Astrocyte (in vitro differentiated cells and primary cell): ENCODE measurements around the gene LAG3. TPM values are rescaled to one million over a fixed set of nuclear protein-coding genes. Genes with fewer than 3 reads are reported as not detected.

Experiments
- DNase-seq: peaks from one replicate; pipeline ENCODE4 v3.0.0-alpha.2; 2010; ENCODE audit warnings: low read depth
- FAIRE-seq: peaks from 2 replicates; lab custom pipeline; 2011; peaks lifted over from hg19 to GRCh38; lab: Jason Lieb, UNC
- H2AFZ ChIP-seq: 2 replicates; pipeline ENCODE4 v1.6.0; 2012; ENCODE audit warnings: low read depth, low read length, inconsistent platforms
- H3K27ac ChIP-seq: 2 replicates; pipeline ENCODE4 v1.5.1; 2011; ENCODE audit warnings: low read depth, low read length, inconsistent platforms
- H3K27me3 ChIP-seq: 2 replicates; pipeline ENCODE4 v1.6.0; 2011; ENCODE audit warnings: low read length, inconsistent platforms; ENCODE audit not compliant: insufficient read depth
- H3K36me3 ChIP-seq: 2 replicates; pipeline ENCODE4 v1.5.1; 2011; ENCODE audit warnings: low read length, inconsistent platforms; ENCODE audit not compliant: insufficient read depth
- H3K4me1 ChIP-seq: 2 replicates; pipeline ENCODE4 v1.5.1; 2011; ENCODE audit warnings: low read length, inconsistent platforms; ENCODE audit not compliant: insufficient read depth
- H3K4me2 ChIP-seq: 2 replicates; pipeline ENCODE4 v1.6.0; 2012; ENCODE audit warnings: low read length, inconsistent platforms
- H3K4me3 ChIP-seq: 2 replicates; pipeline ENCODE4 v1.5.1; 2011; ENCODE audit warnings: low read depth, mild to moderate bottlenecking, low read length, inconsistent platforms; ENCODE audit not compliant: insufficient read depth
- H3K79me2 ChIP-seq: 2 replicates; pipeline ENCODE4 v1.6.0; 2012; ENCODE audit warnings: mild to moderate bottlenecking, low read length, inconsistent platforms; ENCODE audit not compliant: insufficient read depth
- H3K9ac ChIP-seq: 2 replicates; pipeline ENCODE4 v1.6.0; 2012; ENCODE audit warnings: mild to moderate bottlenecking, low read length, inconsistent platforms
- H3K9me3 ChIP-seq: 2 replicates; pipeline ENCODE4 v1.5.1; 2012; ENCODE audit warnings: low read depth, mild to moderate bottlenecking, low read length, inconsistent platforms; ENCODE audit not compliant: insufficient read depth
- H4K20me1 ChIP-seq: 2 replicates; pipeline ENCODE4 v1.6.0; 2012; ENCODE audit warnings: low read length, inconsistent platforms; ENCODE audit not compliant: insufficient read depth
- H3K27ac Mint-ChIP-seq: one replicate; pipeline ENCODE4 v1.8.0; 2021; ENCODE audit warnings: mild to moderate bottlenecking, mixed read lengths; ENCODE audit not compliant: unreplicated experiment
- H3K27me3 Mint-ChIP-seq: one replicate; pipeline ENCODE4 v1.8.0; 2021; ENCODE audit warnings: low read depth, mixed read lengths; ENCODE audit not compliant: unreplicated experiment
- H3K36me3 Mint-ChIP-seq: one replicate; pipeline ENCODE4 v1.8.0; 2021; ENCODE audit warnings: low read depth, mixed read lengths; ENCODE audit not compliant: unreplicated experiment
- H3K4me1 Mint-ChIP-seq: one replicate; pipeline ENCODE4 v1.8.0; 2021; ENCODE audit warnings: low read depth, mixed read lengths; ENCODE audit not compliant: unreplicated experiment
- H3K4me3 Mint-ChIP-seq: one replicate; pipeline ENCODE4 v1.8.0; 2021; ENCODE audit warnings: mild to moderate bottlenecking, moderate library complexity, mixed read lengths; ENCODE audit not compliant: unreplicated experiment
- H3K9me3 Mint-ChIP-seq: one replicate; pipeline ENCODE4 v1.8.0; 2021; ENCODE audit warnings: mild to moderate bottlenecking, mixed read lengths; ENCODE audit not compliant: unreplicated experiment
- EZH2 ChIP-seq: IDR thresholded peaks from 2 replicates; pipeline ENCODE4 v1.6.1; 2012; ENCODE audit warnings: mild to moderate bottlenecking, low read length, inconsistent platforms; ENCODE audit not compliant: insufficient read depth
- total RNA-seq: library from RNA; stranded (reverse); gene quantifications from 2 replicates; pipeline ENCODE4 v1.2.1, GENCODE V29; 2021
- TF ChIP-seq, protein P1 (sequence below): IDR thresholded peaks from 2 replicates; pipeline ENCODE4 v1.5.1; 2011; ENCODE audit warnings: low read depth, mild to moderate bottlenecking, inconsistent platforms, low read length, moderate library complexity; ENCODE audit not compliant: insufficient read depth

LAG3 gene
- total RNA-seq, 1 donor from 2014 or later: 2.0 TPM

DNA sequence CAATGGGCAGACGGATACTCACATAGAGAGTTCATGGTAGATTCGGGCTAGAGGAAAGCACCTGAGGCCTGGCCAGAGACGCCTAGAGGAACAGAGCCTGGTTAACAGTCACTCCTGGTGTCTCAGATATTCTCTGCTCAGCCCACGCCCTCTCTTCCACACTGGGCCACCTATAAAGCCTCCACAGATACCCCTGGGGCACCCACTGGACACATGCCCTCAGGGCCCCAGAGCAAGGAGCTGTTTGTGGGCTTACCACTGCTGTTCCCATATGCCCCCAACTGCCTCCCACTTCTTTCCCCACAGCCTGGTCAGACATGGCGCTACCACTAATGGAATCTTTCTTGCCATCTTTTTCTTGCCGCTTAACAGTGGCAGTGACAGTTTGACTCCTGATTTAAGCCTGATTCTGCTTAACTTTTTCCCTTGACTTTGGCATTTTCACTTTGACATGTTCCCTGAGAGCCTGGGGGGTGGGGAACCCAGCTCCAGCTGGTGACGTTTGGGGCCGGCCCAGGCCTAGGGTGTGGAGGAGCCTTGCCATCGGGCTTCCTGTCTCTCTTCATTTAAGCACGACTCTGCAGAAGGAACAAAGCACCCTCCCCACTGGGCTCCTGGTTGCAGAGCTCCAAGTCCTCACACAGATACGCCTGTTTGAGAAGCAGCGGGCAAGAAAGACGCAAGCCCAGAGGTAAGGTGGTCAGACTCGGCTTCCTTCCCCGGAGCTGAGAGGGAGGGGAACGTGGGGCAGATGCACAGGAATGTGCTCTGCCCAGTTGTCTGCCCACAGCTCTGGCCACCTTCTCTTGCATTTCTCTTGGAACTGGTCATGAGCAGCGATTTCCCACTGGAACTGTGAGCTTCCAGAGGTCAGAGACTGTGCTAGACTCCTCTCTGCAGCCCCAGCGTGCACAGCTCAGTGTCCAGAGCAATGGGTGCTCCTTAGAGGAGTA, 16.9 kb downstream of the LAG3 start, which contains the start of gene CD4:
TSS of gene CD4 (plus strand) at position 557 of the 953 bp plus-strand sequence. CDS start 10,611 bp downstream, outside the sequence.
- no peak within 1 kb of the TSS for H3K9ac ChIP-seq
- Mint-ChIP-seq H3K9me3 (no peaks in the 10 kb centered on the region), H3K36me3 (no peaks in the 10 kb centered on the region), H3K27ac (no peak within 1 kb of the TSS), H3K4me1 (peaks cover 15% of the 10 kb centered on the region), H3K27me3 (peaks cover 28% of the 10 kb centered on the region), H3K4me3 (no peak within 1 kb of the TSS)
- TF ChIP-seq, protein P1, sequence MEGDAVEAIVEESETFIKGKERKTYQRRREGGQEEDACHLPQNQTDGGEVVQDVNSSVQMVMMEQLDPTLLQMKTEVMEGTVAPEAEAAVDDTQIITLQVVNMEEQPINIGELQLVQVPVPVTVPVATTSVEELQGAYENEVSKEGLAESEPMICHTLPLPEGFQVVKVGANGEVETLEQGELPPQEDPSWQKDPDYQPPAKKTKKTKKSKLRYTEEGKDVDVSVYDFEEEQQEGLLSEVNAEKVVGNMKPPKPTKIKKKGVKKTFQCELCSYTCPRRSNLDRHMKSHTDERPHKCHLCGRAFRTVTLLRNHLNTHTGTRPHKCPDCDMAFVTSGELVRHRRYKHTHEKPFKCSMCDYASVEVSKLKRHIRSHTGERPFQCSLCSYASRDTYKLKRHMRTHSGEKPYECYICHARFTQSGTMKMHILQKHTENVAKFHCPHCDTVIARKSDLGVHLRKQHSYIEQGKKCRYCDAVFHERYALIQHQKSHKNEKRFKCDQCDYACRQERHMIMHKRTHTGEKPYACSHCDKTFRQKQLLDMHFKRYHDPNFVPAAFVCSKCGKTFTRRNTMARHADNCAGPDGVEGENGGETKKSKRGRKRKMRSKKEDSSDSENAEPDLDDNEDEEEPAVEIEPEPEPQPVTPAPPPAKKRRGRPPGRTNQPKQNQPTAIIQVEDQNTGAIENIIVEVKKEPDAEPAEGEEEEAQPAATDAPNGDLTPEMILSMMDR: no peak
- no peak for TF ChIP-seq EZH2
- H3K4me2 ChIP-seq: no peak within 1 kb of the TSS
- no peak within 1 kb of the TSS for H2AFZ ChIP-seq
- H3K27me3 ChIP-seq: no peaks in the 10 kb centered on the region
- H3K36me3 ChIP-seq: no peaks in the 10 kb centered on the region
- no peaks in the 10 kb centered on the region for H4K20me1 ChIP-seq
- H3K79me2 ChIP-seq: no peaks in the 10 kb centered on the region
- H3K9me3 ChIP-seq: no peaks in the 10 kb centered on the region
- no peak within 1 kb of the TSS for H3K27ac ChIP-seq
- DNase-seq (no peak), FAIRE-seq (no peak)
- peaks cover 9% of the 10 kb centered on the region for H3K4me1 ChIP-seq
- H3K4me3 ChIP-seq: no peak within 1 kb of the TSS

GRCh38 chr12:6790496-6791150, 18.3 kb downstream of the LAG3 start:
- Mint-ChIP-seq H3K36me3 (no peaks in the 10 kb centered on the region), H3K4me3 (no peak overlapping the region), H3K27me3 (peaks cover 36% of the 10 kb centered on the region), H3K4me1 (peaks cover 15% of the 10 kb centered on the region), H3K27ac (no peak overlapping the region), H3K9me3 (no peaks in the 10 kb centered on the region)
- Histone ChIP-seq H3K27me3 (peaks cover 4% of the 10 kb centered on the region), H3K4me2 (no peak overlapping the region), H2AFZ (no peak overlapping the region), H3K9ac (no peak overlapping the region), H3K36me3 (no peaks in the 10 kb centered on the region), H3K9me3 (no peaks in the 10 kb centered on the region), H4K20me1 (no peaks in the 10 kb centered on the region), H3K4me1 (peaks cover 9% of the 10 kb centered on the region), H3K4me3 (no peak overlapping the region), H3K79me2 (no peaks in the 10 kb centered on the region), H3K27ac (no peak overlapping the region)
- TF ChIP-seq EZH2: no peak
- TF ChIP-seq, protein P1: no peak
- DNase-seq (no peak), FAIRE-seq (no peak)
